Measurements from ENCODE around the gene AFTPH.

Gene AFTPH

GRCh38 chr2:64558445-64559081 is 34.4 kb downstream of the AFTPH start:
- Histone ChIP-seq H3K36me3 (ENCODE audit: control insufficient read depth, insufficient read depth, low read length) (peaks cover 2% of the 10 kb centered on the region), H3K4me3 (replicated peaks; ENCODE audit: low read depth, low read length) (no peak overlapping the region), H3K27me3 (replicated peaks; ENCODE audit: control insufficient read depth, insufficient read depth, low read length) (no peaks in the 10 kb centered on the region)
- TF ChIP-seq CTCF (IDR thresholded peaks at IDR 0.05; ENCODE audit: insufficient read depth, low read length, poor library complexity, severe bottlenecking): no peak
- no peak for DNase-seq (ENCODE audit: extremely low read depth, insufficient read length)

GRCh38 chr2:64562148-64562784 is 38.1 kb downstream of the AFTPH start:
- Histone ChIP-seq H3K27me3 (replicated peaks; ENCODE audit: control insufficient read depth, insufficient read depth, low read length) (no peaks in the 10 kb centered on the region), H3K36me3 (ENCODE audit: control insufficient read depth, insufficient read depth, low read length) (peaks cover 2% of the 10 kb centered on the region), H3K4me3 (replicated peaks; ENCODE audit: low read depth, low read length) (no peak overlapping the region)
- peak; percentile 29 for TF ChIP-seq CTCF (IDR thresholded peaks at IDR 0.05; ENCODE audit: insufficient read depth, low read length, poor library complexity, severe bottlenecking)
- DNase-seq (ENCODE audit: extremely low read depth, insufficient read length): no peak

- peaks cover 3% of the 10 kb centered on the region for H3K36me3 ChIP-seq (ENCODE audit: control insufficient read depth, insufficient read depth, low read length)
Measured at GRCh38 chr2:64563436-64563938, 39.4 kb downstream of the AFTPH start.

GRCh38 chr2:64565949-64566710 is 42.0 kb downstream of the AFTPH start:
- no peak for DNase-seq (ENCODE audit: extremely low read depth, insufficient read length)
- TF ChIP-seq CTCF (IDR thresholded peaks at IDR 0.05; ENCODE audit: insufficient read depth, low read length, poor library complexity, severe bottlenecking): no peak

More at GRCh38 chr2:64563436-64563938, 39.4 kb downstream of the AFTPH start:
- Histone ChIP-seq H3K4me3 (replicated peaks; ENCODE audit: low read depth, low read length) (no peak overlapping the region), H3K27me3 (replicated peaks; ENCODE audit: control insufficient read depth, insufficient read depth, low read length) (no peaks in the 10 kb centered on the region)
- TF ChIP-seq CTCF (IDR thresholded peaks at IDR 0.05; ENCODE audit: insufficient read depth, low read length, poor library complexity, severe bottlenecking): no peak
- no peak for DNase-seq (ENCODE audit: extremely low read depth, insufficient read length)

GRCh38 chr2:64567473-64567872 is 43.3 kb downstream of the AFTPH start:
- TF ChIP-seq CTCF (IDR thresholded peaks at IDR 0.05; ENCODE audit: insufficient read depth, low read length, poor library complexity, severe bottlenecking): no peak
- no peaks in the 10 kb centered on the region for H3K27me3 ChIP-seq (replicated peaks; ENCODE audit: control insufficient read depth, insufficient read depth, low read length)
- no peak for DNase-seq (ENCODE audit: extremely low read depth, insufficient read length)
- peaks cover 2% of the 10 kb centered on the region for H3K36me3 ChIP-seq (ENCODE audit: control insufficient read depth, insufficient read depth, low read length)
- H3K4me3 ChIP-seq (replicated peaks; ENCODE audit: low read depth, low read length): no peak overlapping the region

More at GRCh38 chr2:64565949-64566710, 42.0 kb downstream of the AFTPH start:
- H3K27me3 ChIP-seq (replicated peaks; ENCODE audit: control insufficient read depth, insufficient read depth, low read length): no peaks in the 10 kb centered on the region
- no peak overlapping the region for H3K4me3 ChIP-seq (replicated peaks; ENCODE audit: low read depth, low read length)
- H3K36me3 ChIP-seq (ENCODE audit: control insufficient read depth, insufficient read depth, low read length): peaks cover 2% of the 10 kb centered on the region
